Esophagus squamous epithelium (tissue), 5 donors: ENCODE measurements around the gene SLAMF7. TPM values are rescaled to one million over a fixed set of nuclear protein-coding genes. Genes with fewer than 3 reads are reported as not detected.
"Not testable (repeated sequence)": the region's sequence is repeated elsewhere in the genome, so short reads cannot be mapped to it uniquely, and the experiment has no call there.

ENCODE experiments used
- DNase-seq: peaks from one replicate; lab custom pipeline; 2025; lab: John Stamatoyannopoulos, UW
- H3K27ac ChIP-seq, 4 donors: fragments of 200-600 bp; sonication (generic); one replicate each; pipeline ENCODE4 v1.5.1; 2016 to 2019; ENCODE audit warnings: mild to moderate bottlenecking in 1 of 4
- H3K27me3 ChIP-seq, 4 donors: fragments of 200-600 bp; sonication (generic); 1 replicate in 3 of 4; 2 replicates in 1 of 4; pipeline versions ENCODE4 v1.5.1 to v1.6.0; 2017 to 2021; ENCODE audit warnings: antibody characterized with exemption in 1 of 4
- H3K36me3 ChIP-seq, 3 donors: fragments of 200-600 bp; sonication (generic); one replicate each; pipeline ENCODE4 v1.5.1; 2016 to 2019
- H3K4me1 ChIP-seq, 3 donors: fragments of 200-600 bp; sonication (generic); one replicate each; pipeline ENCODE4 v1.5.1; 2017 to 2019
- H3K4me3 ChIP-seq, 4 donors: fragments of 200-600 bp; sonication (generic); 1 replicate in 3 of 4; 2 replicates in 1 of 4; pipeline ENCODE4 v1.5.1; 2016 to 2019; ENCODE audit warnings: mild to moderate bottlenecking in 2 of 4, moderate library complexity in 1 of 4
- H3K9me3 ChIP-seq, 3 donors: fragments of 200-600 bp; sonication (generic); one replicate each; pipeline ENCODE4 v1.5.1; 2016 to 2019
- CTCF ChIP-seq, 6 experiments: fragments of 450-650 bp in 4 of 6; fragments of 200-600 bp in 2 of 6; sonication (generic) in 2 of 6; IDR thresholded peaks; one replicate each; pipeline ENCODE4 v1.5.1; 2016 to 2019; ENCODE audit warnings: antibody characterized with exemption in 6 of 6, mild to moderate bottlenecking in 4 of 6, moderate library complexity in 4 of 6
- POLR2A ChIP-seq, 4 donors: fragments of 450-650 bp; IDR thresholded peaks; one replicate each; pipeline ENCODE4 v1.6.1; 2017; ENCODE audit warnings: antibody characterized with exemption in 4 of 4, mild to moderate bottlenecking in 4 of 4, moderate library complexity in 3 of 4
- WGBS, 2 donors: methylation state at CpG; one replicate each; pipeline ENCODE4 v1.1.5; 2018; 5-methylcytosine and 5-hydroxymethylcytosine counted together
- intact Hi-C: fragments of 100-400 bp; cut with DNase I; formaldehyde crosslinking; loops from one replicate; pipeline ENCODE4 v1.15.0; 2022
- total RNA-seq, 4 donors: library from RNA; depleted of rRNA; stranded (reverse); fragments of >200 nt; gene quantifications; one replicate each; pipeline ENCODE4 v1.1.0, GENCODE V29; 2016
- donor health status: DM: yes; HTN: yes; CAD: no.

The SLAMF7 gene
- total RNA-seq, 4 donors from 2014 or later: 1.8 to 3.2 (median 2.3) TPM

GRCh38 chr1:160724465-160725242 is 14.4 kb upstream of the SLAMF7 start:
- no peaks in the 10 kb centered on the region for H3K36me3 ChIP-seq
- peaks cover 17 to 62% (median 25%) of the 10 kb centered on the region in 3 donors for H3K4me1 ChIP-seq
- no peak for TF ChIP-seq CTCF (IDR thresholded peaks at IDR 0.05)
- TF ChIP-seq POLR2A (IDR thresholded peaks at IDR 0.05): no peak
- H3K9me3 ChIP-seq: no peaks in the 10 kb centered on the region
- H3K4me3 ChIP-seq: no peak overlapping the region
- WGBS, 2 donors: 69 to 72% methylated on average over 11 of the region's 11 CpGs
- no peaks in the 10 kb centered on the region for H3K27me3 ChIP-seq
- H3K27ac ChIP-seq: no peak overlapping the region
- DNase-seq: no peak
- intact Hi-C loops: loop anchor here (5.0 to 10.0 kb wide), 2 partner anchors 43 to 110 kb away; no protein-coding TSS in a partner anchor

DNA sequence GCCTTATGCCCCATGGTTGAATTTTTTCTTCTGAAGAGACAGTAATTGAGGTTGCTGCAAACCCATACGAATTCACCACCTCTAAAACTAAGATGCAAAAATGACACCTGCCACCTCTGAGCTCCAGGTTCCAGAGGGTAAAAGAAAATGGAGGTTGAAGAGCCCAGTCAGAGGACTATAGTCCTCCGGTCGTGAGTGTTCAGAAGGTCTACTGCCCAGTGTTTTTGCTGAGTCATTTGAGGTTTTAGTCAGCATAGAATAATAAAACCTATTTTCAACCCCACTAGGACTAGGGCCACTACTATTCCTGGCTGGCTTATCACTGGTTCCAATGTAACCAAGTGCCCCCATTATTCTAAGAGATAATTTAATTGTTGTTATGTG is 12.9 kb upstream of the SLAMF7 start:
- Histone ChIP-seq H3K4me1 (peaks cover 17 to 62% (median 25%) of the 10 kb centered on the region in 3 donors), H3K27ac (peak overlapping the region; percentile 61 to 82 (median 70)), H3K27me3 (no peaks in the 10 kb centered on the region), H3K4me3 (no peak overlapping the region), H3K9me3 (no peaks in the 10 kb centered on the region), H3K36me3 (no peaks in the 10 kb centered on the region)
- intact Hi-C loops: loop anchor here (5.0 to 10.0 kb wide), 2 partner anchors 41 to 109 kb away; no protein-coding TSS in a partner anchor
- peak in 1 of 4 donors; percentile 27 for TF ChIP-seq POLR2A (IDR thresholded peaks at IDR 0.05)
- no peak for TF ChIP-seq CTCF (IDR thresholded peaks at IDR 0.05)
- 36 to 39% methylated on average over 3 of the region's 3 CpGs for WGBS, 2 donors
- no peak for DNase-seq

DNA sequence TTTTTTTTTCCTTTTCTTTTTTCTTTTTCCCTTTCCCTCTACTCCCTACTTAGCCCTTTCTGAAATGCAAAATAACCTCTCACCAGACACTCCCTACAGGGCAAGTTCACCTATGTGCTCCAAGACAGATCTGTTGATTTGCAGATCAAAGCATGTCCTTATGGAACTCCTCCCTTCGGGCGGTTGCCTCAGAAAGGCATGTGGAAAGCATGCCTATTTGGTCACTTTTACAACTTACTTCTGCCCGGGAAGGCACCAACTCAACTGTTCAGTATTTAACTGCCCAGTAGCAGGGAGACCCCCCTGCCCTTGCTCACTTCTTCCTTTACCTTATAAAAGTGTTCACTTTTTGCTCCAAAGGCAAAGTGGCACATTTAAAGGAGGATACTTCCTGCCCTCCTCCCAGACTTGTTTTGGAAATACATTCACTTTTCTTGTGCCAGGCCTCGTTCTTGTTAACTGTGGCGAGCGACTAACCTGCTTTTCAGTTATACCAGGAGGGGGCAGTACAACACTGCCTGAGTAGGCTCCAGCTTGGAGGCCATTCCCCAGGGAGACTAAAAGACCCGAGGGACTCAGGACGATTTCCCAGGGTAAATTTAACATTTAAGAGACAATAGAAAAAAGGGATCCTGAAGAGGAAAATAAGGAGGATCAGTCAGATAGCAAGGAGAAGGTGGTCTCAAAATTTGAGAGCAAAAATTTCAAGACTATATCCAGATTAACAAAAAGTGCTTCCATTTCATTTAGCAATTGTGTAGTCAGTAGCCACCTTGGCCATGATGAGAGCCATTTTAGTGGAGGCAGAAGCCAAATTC is 12.3 kb upstream of the SLAMF7 start:
- intact Hi-C loops: loop anchor here (5.0 to 10.0 kb wide), 2 partner anchors 41 to 108 kb away; no protein-coding TSS in a partner anchor
- peak; percentile 80 to 95 (median 87) for TF ChIP-seq CTCF (IDR thresholded peaks at IDR 0.05)
- TF ChIP-seq POLR2A (IDR thresholded peaks at IDR 0.05): no peak
- Histone ChIP-seq H3K27me3 (no peaks in the 10 kb centered on the region), H3K36me3 (no peaks in the 10 kb centered on the region), H3K27ac (peak overlapping the region; percentile 61 to 82 (median 70)), H3K9me3 (no peaks in the 10 kb centered on the region), H3K4me3 (no peak overlapping the region), H3K4me1 (peaks cover 17 to 62% (median 25%) of the 10 kb centered on the region in 3 donors)
- 6 to 14% methylated on average over 8 of the region's 8 CpGs for WGBS, 2 donors
- no peak for DNase-seq

DNA sequence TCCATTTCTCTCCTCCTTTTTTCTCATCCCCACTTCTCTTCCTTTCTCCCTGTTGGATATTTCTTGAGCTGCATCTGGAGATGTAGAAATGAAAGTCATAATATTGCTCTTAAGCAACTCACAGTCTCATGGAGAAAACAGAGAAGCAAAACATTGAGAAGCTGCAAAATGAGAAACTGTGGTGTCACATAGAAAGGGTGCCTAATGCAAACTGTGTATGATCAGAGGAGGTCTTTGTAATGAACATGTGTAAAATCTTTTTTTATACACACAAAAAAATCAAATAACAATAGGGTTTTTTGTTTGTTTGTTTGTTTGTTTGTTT is 11.8 kb upstream of the SLAMF7 start:
- intact Hi-C loops: loop anchor here (5.0 to 10.0 kb wide), 2 partner anchors 40 to 108 kb away; no protein-coding TSS in a partner anchor
- DNase-seq: no peak
- peak overlapping the region in 3 of 4 donors; percentile 61 to 82 (median 62) for H3K27ac ChIP-seq
- H3K4me3 ChIP-seq: no peak overlapping the region
- H3K4me1 ChIP-seq: peaks cover 17 to 59% (median 23%) of the 10 kb centered on the region in 3 donors
- TF ChIP-seq POLR2A (IDR thresholded peaks at IDR 0.05): no peak
- TF ChIP-seq CTCF (IDR thresholded peaks at IDR 0.05): no peak
- no peaks in the 10 kb centered on the region for H3K9me3 ChIP-seq
- H3K27me3 ChIP-seq: no peaks in the 10 kb centered on the region
- H3K36me3 ChIP-seq: no peaks in the 10 kb centered on the region

DNA sequence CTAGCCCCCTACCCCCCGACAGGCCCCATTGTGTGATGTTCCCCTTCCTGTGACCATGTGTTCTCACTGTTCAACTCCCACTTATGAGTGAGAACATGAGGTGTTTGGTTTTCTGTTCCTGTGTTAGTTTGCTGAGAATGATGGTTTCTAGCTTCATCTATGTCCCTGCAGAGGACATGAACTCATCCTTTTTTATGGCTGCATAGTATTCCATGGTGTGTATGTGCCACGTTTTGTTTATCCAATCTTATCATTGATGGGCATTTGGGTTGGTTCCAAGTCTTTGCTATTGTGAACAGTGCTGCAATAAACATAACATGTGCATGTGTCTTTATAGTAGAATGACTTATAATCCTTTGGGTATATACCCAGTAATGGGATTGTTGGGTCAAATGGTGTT is 7.5 kb upstream of the SLAMF7 start:
- intact Hi-C loops, H3K27me3 ChIP-seq, H3K27ac ChIP-seq, DNase-seq, H3K9me3 ChIP-seq, H3K4me3 ChIP-seq, H3K36me3 ChIP-seq: not testable (repeated sequence)
- H3K4me1 ChIP-seq: peaks cover 4 to 18% (median 4%) of the 10 kb centered on the region in 3 donors
- WGBS, 2 donors: 70 to 83% methylated on average over 2 of the region's 2 CpGs
